SK-N-SH (cell line): Measurements from ENCODE around the gene SLC22A5.

ENCODE experiments used
- EP300 ChIP-seq, 2 experiments: IDR thresholded peaks; 2 replicates each; pipeline versions ENCODE4 v1.4.0 to v1.6.1; 2012; ENCODE audit warnings: borderline replicate concordance in 1 of 2, low read depth in 1 of 2, low read length in 1 of 2
- TF ChIP-seq, protein P1 (sequence below): fragments of 200-600 bp; sonication (generic); IDR thresholded peaks from 2 replicates; pipeline ENCODE4 v1.6.1; 2017; ENCODE audit warnings: antibody characterized with exemption, mild to moderate bottlenecking, moderate library complexity

GRCh38 chr5:132339502-132339901, 30.0 kb upstream of the SLC22A5 start:
- TF ChIP-seq, protein P1, sequence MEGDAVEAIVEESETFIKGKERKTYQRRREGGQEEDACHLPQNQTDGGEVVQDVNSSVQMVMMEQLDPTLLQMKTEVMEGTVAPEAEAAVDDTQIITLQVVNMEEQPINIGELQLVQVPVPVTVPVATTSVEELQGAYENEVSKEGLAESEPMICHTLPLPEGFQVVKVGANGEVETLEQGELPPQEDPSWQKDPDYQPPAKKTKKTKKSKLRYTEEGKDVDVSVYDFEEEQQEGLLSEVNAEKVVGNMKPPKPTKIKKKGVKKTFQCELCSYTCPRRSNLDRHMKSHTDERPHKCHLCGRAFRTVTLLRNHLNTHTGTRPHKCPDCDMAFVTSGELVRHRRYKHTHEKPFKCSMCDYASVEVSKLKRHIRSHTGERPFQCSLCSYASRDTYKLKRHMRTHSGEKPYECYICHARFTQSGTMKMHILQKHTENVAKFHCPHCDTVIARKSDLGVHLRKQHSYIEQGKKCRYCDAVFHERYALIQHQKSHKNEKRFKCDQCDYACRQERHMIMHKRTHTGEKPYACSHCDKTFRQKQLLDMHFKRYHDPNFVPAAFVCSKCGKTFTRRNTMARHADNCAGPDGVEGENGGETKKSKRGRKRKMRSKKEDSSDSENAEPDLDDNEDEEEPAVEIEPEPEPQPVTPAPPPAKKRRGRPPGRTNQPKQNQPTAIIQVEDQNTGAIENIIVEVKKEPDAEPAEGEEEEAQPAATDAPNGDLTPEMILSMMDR: no peak
- no peak for TF ChIP-seq EP300 (IDR thresholded peaks at IDR 0.05; ENCODE audit: borderline replicate concordance in 1 of 2, low read depth in 1 of 2, low read length in 1 of 2)
